Loucy (cell line): ENCODE measurements around the gene NCKAP5.

ENCODE experiments used
- H2AFZ ChIP-seq: fragments of 200-600 bp; sonication (generic); 2 replicates; pipeline ENCODE4 v1.6.0; 2016; ENCODE audit warnings: antibody characterized with exemption, mild to moderate bottlenecking, low read length, moderate library complexity
- H3F3A ChIP-seq: fragments of 200-600 bp; 2 replicates; pipeline ENCODE4 v1.6.0; 2016; ENCODE audit warnings: antibody characterized with exemption, low read depth, mild to moderate bottlenecking
- H3K27me3 ChIP-seq: fragments of 200-600 bp; sonication (generic); 2 replicates; pipeline ENCODE4 v1.6.1; 2014; ENCODE audit warnings: low read length, mild to moderate bottlenecking; ENCODE audit not compliant: insufficient read depth, poor library complexity, severe bottlenecking
- H3K36me3 ChIP-seq: fragments of 200-600 bp; sonication (generic); 2 replicates; pipeline ENCODE4 v1.6.1; 2016; ENCODE audit warnings: low read length; ENCODE audit not compliant: insufficient read depth
- H3K4me1 ChIP-seq: fragments of 200-600 bp; sonication (generic); 2 replicates; pipeline ENCODE4 v1.5.1; 2014; ENCODE audit warnings: low read length, mild to moderate bottlenecking; ENCODE audit not compliant: insufficient read depth, poor library complexity, severe bottlenecking
- H3K4me2 ChIP-seq: fragments of 200-600 bp; sonication (generic); 2 replicates; pipeline ENCODE4 v1.6.0; 2014; ENCODE audit warnings: antibody characterized with exemption, low read length, low read depth, mild to moderate bottlenecking; ENCODE audit not compliant: poor library complexity, severe bottlenecking
- H3K4me3 ChIP-seq: fragments of 200-600 bp; sonication (generic); 2 replicates; pipeline ENCODE4 v1.5.1; 2014; ENCODE audit warnings: low read length, mild to moderate bottlenecking, mixed read lengths; ENCODE audit not compliant: poor library complexity, severe bottlenecking
- H3K79me2 ChIP-seq: fragments of 200-600 bp; sonication (generic); 2 replicates; pipeline ENCODE4 v1.6.1; 2014; ENCODE audit warnings: low read length; ENCODE audit not compliant: insufficient read depth
- H3K9ac ChIP-seq: fragments of 200-600 bp; sonication (generic); 2 replicates; pipeline ENCODE4 v1.6.0; 2014; ENCODE audit warnings: mild to moderate bottlenecking, low read depth, low read length, moderate library complexity; ENCODE audit not compliant: poor library complexity, severe bottlenecking
- H3K9me2 ChIP-seq: fragments of 200-600 bp; sonication (generic); replicated peaks from 2 replicates; pipeline ENCODE4 v1.6.1; 2016; ENCODE audit warnings: low read depth, low read length, mixed read lengths
- H3K9me3 ChIP-seq: fragments of 200-600 bp; sonication (generic); 2 replicates; pipeline ENCODE4 v1.6.1; 2014; ENCODE audit warnings: mild to moderate bottlenecking, antibody characterized with exemption, low read length, low read depth; ENCODE audit not compliant: insufficient read depth
- H4K20me1 ChIP-seq: fragments of 200-600 bp; sonication (generic); 2 replicates; pipeline ENCODE4 v1.6.0; 2014; ENCODE audit warnings: antibody characterized with exemption, low read length, mild to moderate bottlenecking; ENCODE audit not compliant: insufficient read depth, poor library complexity, severe bottlenecking
- EZH2phosphoT487 ChIP-seq: fragments of 200-600 bp; IDR thresholded peaks from 2 replicates; pipeline ENCODE4 v1.6.1; 2018; ENCODE audit warnings: antibody characterized with exemption, mild to moderate bottlenecking, moderate library complexity, borderline replicate concordance
- TF ChIP-seq, protein P1 (sequence below): fragments of 200-600 bp; sonication (generic); conservative IDR thresholded peaks from 2 replicates; pipeline ENCODE4 v1.5.1; 2014; ENCODE audit warnings: mild to moderate bottlenecking, antibody characterized with exemption, low read length

Gene NCKAP5

DNA sequence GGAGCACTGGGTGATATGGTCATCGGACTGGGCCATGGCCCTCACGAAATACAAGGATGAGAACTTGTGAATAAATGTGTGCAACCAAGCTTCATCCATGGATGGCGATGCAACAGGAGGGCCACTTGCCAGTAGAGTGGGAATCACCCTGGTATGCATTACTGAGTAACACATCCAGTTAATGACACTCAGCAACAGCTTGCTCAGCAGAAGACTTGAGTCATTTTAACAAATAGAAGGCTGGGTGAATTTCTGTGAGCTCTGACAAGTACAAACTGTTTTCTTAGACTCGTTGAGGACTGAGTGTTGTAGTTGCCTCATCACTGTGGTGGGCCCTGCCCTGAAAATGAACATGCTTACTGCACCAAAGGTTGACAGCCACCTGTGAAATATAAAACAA lies 221.6 kb downstream of the NCKAP5 start:
- Histone ChIP-seq H3K36me3 (no peaks in the 10 kb centered on the region), H3K4me2 (no peak overlapping the region), H3K4me1 (no peaks in the 10 kb centered on the region), H2AFZ (no peak overlapping the region), H3K9me2 (no peaks in the 10 kb centered on the region), H3K9ac (no peak overlapping the region), H3K27me3 (no peaks in the 10 kb centered on the region), H3F3A (no peaks in the 10 kb centered on the region), H3K9me3 (no peaks in the 10 kb centered on the region), H4K20me1 (no peaks in the 10 kb centered on the region), H3K79me2 (no peaks in the 10 kb centered on the region), H3K4me3 (no peak overlapping the region)
- no peak for TF ChIP-seq EZH2phosphoT487
- TF ChIP-seq, protein P1, sequence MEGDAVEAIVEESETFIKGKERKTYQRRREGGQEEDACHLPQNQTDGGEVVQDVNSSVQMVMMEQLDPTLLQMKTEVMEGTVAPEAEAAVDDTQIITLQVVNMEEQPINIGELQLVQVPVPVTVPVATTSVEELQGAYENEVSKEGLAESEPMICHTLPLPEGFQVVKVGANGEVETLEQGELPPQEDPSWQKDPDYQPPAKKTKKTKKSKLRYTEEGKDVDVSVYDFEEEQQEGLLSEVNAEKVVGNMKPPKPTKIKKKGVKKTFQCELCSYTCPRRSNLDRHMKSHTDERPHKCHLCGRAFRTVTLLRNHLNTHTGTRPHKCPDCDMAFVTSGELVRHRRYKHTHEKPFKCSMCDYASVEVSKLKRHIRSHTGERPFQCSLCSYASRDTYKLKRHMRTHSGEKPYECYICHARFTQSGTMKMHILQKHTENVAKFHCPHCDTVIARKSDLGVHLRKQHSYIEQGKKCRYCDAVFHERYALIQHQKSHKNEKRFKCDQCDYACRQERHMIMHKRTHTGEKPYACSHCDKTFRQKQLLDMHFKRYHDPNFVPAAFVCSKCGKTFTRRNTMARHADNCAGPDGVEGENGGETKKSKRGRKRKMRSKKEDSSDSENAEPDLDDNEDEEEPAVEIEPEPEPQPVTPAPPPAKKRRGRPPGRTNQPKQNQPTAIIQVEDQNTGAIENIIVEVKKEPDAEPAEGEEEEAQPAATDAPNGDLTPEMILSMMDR = no peak

DNA sequence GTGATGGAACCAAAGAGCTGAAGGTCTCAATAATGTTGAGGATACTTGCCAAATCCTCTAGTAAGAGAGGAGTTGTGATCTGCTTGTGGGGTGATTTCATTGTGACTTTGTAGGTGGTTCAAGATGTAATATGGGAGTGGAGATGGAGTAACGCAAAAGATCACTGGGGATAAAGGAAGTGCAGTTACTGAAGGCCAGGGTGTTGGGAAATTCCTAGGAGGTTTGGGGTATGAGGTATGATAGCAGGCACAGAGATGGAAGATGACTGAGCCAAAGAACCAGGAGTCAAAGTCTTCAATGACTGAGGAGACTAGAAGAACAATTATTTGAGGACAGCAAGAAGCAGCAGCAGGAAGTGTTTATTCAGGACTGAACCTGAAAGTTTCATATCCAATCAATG lies 222.6 kb downstream of the NCKAP5 start:
- no peak overlapping the region for H3K4me3 ChIP-seq
- H3K27me3 ChIP-seq = no peaks in the 10 kb centered on the region
- H3F3A ChIP-seq = no peaks in the 10 kb centered on the region
- no peaks in the 10 kb centered on the region for H3K9me2 ChIP-seq
- H3K4me2 ChIP-seq = no peak overlapping the region
- H3K36me3 ChIP-seq = no peaks in the 10 kb centered on the region
- no peak overlapping the region for H3K9ac ChIP-seq
- no peak for TF ChIP-seq EZH2phosphoT487
- H3K79me2 ChIP-seq = no peaks in the 10 kb centered on the region
- no peaks in the 10 kb centered on the region for H3K9me3 ChIP-seq
- no peaks in the 10 kb centered on the region for H3K4me1 ChIP-seq
- H4K20me1 ChIP-seq = no peaks in the 10 kb centered on the region
- no peak overlapping the region for H2AFZ ChIP-seq

DNA sequence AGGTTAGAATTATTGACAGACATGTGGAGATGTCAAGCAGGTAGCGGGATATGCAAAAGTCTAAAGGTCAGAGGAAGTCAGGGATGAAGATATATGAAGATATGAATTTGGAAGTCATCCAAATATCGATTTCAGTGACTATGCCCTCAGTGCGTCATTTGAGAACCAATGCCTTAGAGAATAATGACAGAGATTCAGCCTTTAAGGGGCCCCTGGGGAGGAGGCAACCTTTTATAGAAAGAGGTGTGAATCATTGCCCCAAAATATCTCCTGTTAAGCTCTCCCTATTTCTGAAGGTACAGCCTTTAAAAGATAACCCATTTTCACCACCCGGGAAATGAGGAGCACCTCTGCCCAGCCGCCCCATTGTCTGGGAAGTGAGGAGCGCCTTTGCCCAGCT lies 223.4 kb downstream of the NCKAP5 start:
- Histone ChIP-seq H3K36me3 (no peaks in the 10 kb centered on the region), H3K9me3 (no peaks in the 10 kb centered on the region), H2AFZ (no peak overlapping the region), H3K4me3 (no peak overlapping the region), H3K4me2 (no peak overlapping the region), H3K9ac (no peak overlapping the region), H3K4me1 (no peaks in the 10 kb centered on the region), H3F3A (no peaks in the 10 kb centered on the region), H3K9me2 (no peaks in the 10 kb centered on the region), H3K79me2 (no peaks in the 10 kb centered on the region), H4K20me1 (no peaks in the 10 kb centered on the region), H3K27me3 (no peaks in the 10 kb centered on the region)
- TF ChIP-seq, protein P1 = no peak

DNA sequence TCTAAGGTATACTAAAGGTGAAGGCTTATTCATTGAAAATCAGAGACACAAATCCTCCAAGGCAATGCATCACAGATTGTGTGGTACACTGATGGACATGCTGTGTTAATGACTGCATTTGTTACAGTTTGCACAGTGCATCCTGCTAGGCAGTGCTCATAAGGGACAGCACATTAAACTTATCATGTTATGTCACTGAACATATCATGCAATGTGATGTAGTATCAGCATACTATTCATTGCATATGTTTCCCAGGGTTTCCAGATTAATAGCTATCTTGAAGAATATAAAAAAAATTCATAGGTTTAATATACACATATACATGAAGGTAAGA lies 225.3 kb downstream of the NCKAP5 start:
- no peak overlapping the region for H3K4me2 ChIP-seq
- H3K79me2 ChIP-seq = no peaks in the 10 kb centered on the region
- TF ChIP-seq EZH2phosphoT487 = no peak
- TF ChIP-seq, protein P1 = no peak

More for the DNA sequence above, 225.3 kb downstream of the NCKAP5 start:
- no peaks in the 10 kb centered on the region for H4K20me1 ChIP-seq
- no peaks in the 10 kb centered on the region for H3K36me3 ChIP-seq
- no peaks in the 10 kb centered on the region for H3F3A ChIP-seq
- no peaks in the 10 kb centered on the region for H3K9me2 ChIP-seq
- no peaks in the 10 kb centered on the region for H3K9me3 ChIP-seq
- no peaks in the 10 kb centered on the region for H3K27me3 ChIP-seq
- no peak overlapping the region for H3K4me3 ChIP-seq
- H3K4me1 ChIP-seq = no peaks in the 10 kb centered on the region
- H2AFZ ChIP-seq = no peak overlapping the region
- no peak overlapping the region for H3K9ac ChIP-seq
